Esophagus muscularis mucosa (tissue), 3 donors: ENCODE results near the gene ELP4.

Source experiments
- CTCF ChIP-seq, 3 experiments: fragments of 200-600 bp in 2 of 3; fragments of 450-650 bp in 1 of 3; sonication (generic) in 2 of 3; IDR thresholded peaks; one replicate each; pipeline ENCODE4 v1.5.1; 2017 to 2019; ENCODE audit warnings: antibody characterized with exemption in 3 of 3, mild to moderate bottlenecking in 2 of 3, moderate library complexity in 1 of 3
- POLR2A ChIP-seq: fragments of 450-650 bp; IDR thresholded peaks from one replicate; pipeline ENCODE4 v1.6.1; 2017; ENCODE audit warnings: antibody characterized with exemption, moderate library complexity, mild to moderate bottlenecking, low read depth
- POLR2AphosphoS5 ChIP-seq, 2 donors: sonication (generic); formaldehyde crosslinking; IDR thresholded peaks; one replicate each; pipeline ENCODE4 v1.6.1; 2017; ENCODE audit warnings: antibody characterized with exemption in 2 of 2

- TF ChIP-seq CTCF (IDR thresholded peaks at IDR 0.05) (no peak), POLR2A (no peak), POLR2AphosphoS5 (IDR thresholded peaks at IDR 0.05) (no peak)
Observed at GRCh38 chr11:31702966-31703365, 193.4 kb downstream of the ELP4 start.
